DMS53 (cell line): ENCODE results near the gene POLR3K.
A peak's percentile ranks its signal among the peaks of the same experiment; 100 is the strongest.
"Not testable (repeated sequence)": the region's sequence is repeated elsewhere in the genome, so short reads cannot be mapped to it uniquely, and the experiment has no call there.

Experiments used
- DNase-seq: peaks from one replicate; lab custom pipeline; 2025; lab: John Stamatoyannopoulos, UW

Gene POLR3K

GRCh38 chr16:42691-43090 lies 10.7 kb downstream of the POLR3K start:
- no peak for DNase-seq

- no peak for DNase-seq
Observed at GRCh38 chr16:42069-42457, 11.3 kb downstream of the POLR3K start.

GRCh38 chr16:41439-42068 lies 11.9 kb downstream of the POLR3K start:
- DNase-seq: no peak

GRCh38 chr16:38941-39892 lies 14.2 kb downstream of the POLR3K start:
- DNase-seq: peak; percentile 92

- not testable (repeated sequence) for DNase-seq
Observed at GRCh38 chr16:38206-38605, 15.2 kb downstream of the POLR3K start.

- DNase-seq: no peak
Observed at GRCh38 chr16:37511-37910, 15.9 kb downstream of the POLR3K start.

GRCh38 chr16:36336-36984 lies 16.9 kb downstream of the POLR3K start:
- DNase-seq: no peak

- DNase-seq: no peak
Observed at GRCh38 chr16:35678-36305, 17.6 kb downstream of the POLR3K start.

- no peak for DNase-seq
Observed at GRCh38 chr16:35011-35677, 18.3 kb downstream of the POLR3K start.

GRCh38 chr16:34648-34987 lies 18.8 kb downstream of the POLR3K start:
- DNase-seq: no peak

- no peak for DNase-seq
Observed at GRCh38 chr16:33877-34647, 19.3 kb downstream of the POLR3K start.

- not testable (repeated sequence) for DNase-seq
Observed at GRCh38 chr16:33154-33876, 20.1 kb downstream of the POLR3K start.

GRCh38 chr16:30627-31026 lies 22.8 kb downstream of the POLR3K start:
- peak; percentile 35 for DNase-seq

GRCh38 chr16:25926-26348 lies 27.5 kb downstream of the POLR3K start:
- DNase-seq: not testable (repeated sequence)

- not testable (repeated sequence) for DNase-seq
Observed at GRCh38 chr16:24151-24550, 29.3 kb downstream of the POLR3K start.

- not testable (repeated sequence) for DNase-seq
Observed at GRCh38 chr16:20886-21285, 32.5 kb downstream of the POLR3K start.

GRCh38 chr16:17062-17765 lies 36.2 kb downstream of the POLR3K start:
- not testable (repeated sequence) for DNase-seq

GRCh38 chr16:10772-11171 lies 42.6 kb downstream of the POLR3K start:
- peak; percentile 83 for DNase-seq

- DNase-seq: peak; percentile 31
Observed at GRCh38 chr16:9903-10665, 43.3 kb downstream of the POLR3K start.
